H9 (cell line): Measurements from ENCODE around the gene RDH5. TPM values are rescaled to one million over a fixed set of nuclear protein-coding genes. Genes with fewer than 3 reads are reported as not detected.

ENCODE experiments used
- DNase-seq: peaks from one replicate; pipeline ENCODE4 v3.0.0-alpha.2; 2017
- H2AFZ ChIP-seq: one replicate; pipeline ENCODE4 v1.6.1; 2013; ENCODE audit warnings: mild to moderate bottlenecking, low read length, control low read depth, moderate library complexity
- H2AK5ac ChIP-seq: 2 replicates; pipeline ENCODE4 v1.6.1; 2013; ENCODE audit warnings: low read length, control low read depth, mixed read lengths; ENCODE audit not compliant: insufficient read length
- H2BK120ac ChIP-seq: one replicate; pipeline ENCODE4 v1.6.1; 2013; ENCODE audit warnings: low read depth, mild to moderate bottlenecking, low read length, control low read depth, inconsistent platforms; ENCODE audit not compliant: poor library complexity, severe bottlenecking
- H2BK12ac ChIP-seq: 2 replicates; pipeline ENCODE4 v1.6.1; 2013; ENCODE audit warnings: low read length, control low read depth, mixed read lengths, low read depth; ENCODE audit not compliant: insufficient read length
- H2BK15ac ChIP-seq: 2 replicates; pipeline ENCODE4 v1.6.1; 2013; ENCODE audit warnings: low read depth, low read length, control low read depth
- H2BK20ac ChIP-seq: one replicate; pipeline ENCODE4 v1.6.1; 2013; ENCODE audit warnings: low read depth, mild to moderate bottlenecking, low read length, control low read depth, inconsistent platforms; ENCODE audit not compliant: poor library complexity, severe bottlenecking
- H2BK5ac ChIP-seq: 2 replicates; pipeline ENCODE4 v1.6.1; 2013; ENCODE audit warnings: low read length, control low read depth, mixed read lengths; ENCODE audit not compliant: insufficient read length
- H3K14ac ChIP-seq: 2 replicates; pipeline ENCODE4 v1.6.1; 2013; ENCODE audit warnings: low read length, control low read depth; ENCODE audit not compliant: insufficient read depth
- H3K18ac ChIP-seq: 2 replicates; pipeline ENCODE4 v1.6.1; 2013; ENCODE audit warnings: low read depth, mild to moderate bottlenecking, mixed read lengths, low read length, control low read depth; ENCODE audit not compliant: insufficient read length
- H3K23ac ChIP-seq: 2 replicates; pipeline ENCODE4 v1.6.1; 2013; ENCODE audit warnings: low read length, control low read depth, mixed read lengths, low read depth; ENCODE audit not compliant: insufficient read length
- H3K23me2 ChIP-seq: 2 replicates; pipeline ENCODE4 v1.6.1; 2013; ENCODE audit warnings: low read depth, mild to moderate bottlenecking, mixed read lengths, low read length, control low read depth; ENCODE audit not compliant: insufficient read length, poor library complexity, severe bottlenecking
- H3K27ac ChIP-seq: 2 replicates; pipeline ENCODE4 v1.5.1; 2013; ENCODE audit warnings: low read length, control low read depth, mixed read lengths, low read depth; ENCODE audit not compliant: insufficient read length
- H3K27me3 ChIP-seq: 2 replicates; pipeline ENCODE4 v1.6.1; 2013; ENCODE audit warnings: low read length, control low read depth, inconsistent platforms; ENCODE audit not compliant: insufficient read depth
- H3K4ac ChIP-seq: 2 replicates; pipeline ENCODE4 v1.6.1; 2013; ENCODE audit warnings: low read depth, mild to moderate bottlenecking, control low read depth, inconsistent platforms, low read length, moderate library complexity
- H3K4me1 ChIP-seq: 2 replicates; pipeline ENCODE4 v1.6.1; 2013; ENCODE audit warnings: low read length, control low read depth, inconsistent platforms; ENCODE audit not compliant: insufficient read depth
- H3K4me2 ChIP-seq: 2 replicates; pipeline ENCODE4 v1.6.1; 2013; ENCODE audit warnings: low read length, control low read depth, mixed read lengths; ENCODE audit not compliant: insufficient read length, insufficient read depth
- H3K56ac ChIP-seq: 2 replicates; pipeline ENCODE4 v1.6.1; 2013; ENCODE audit warnings: low read depth, mild to moderate bottlenecking, mixed read lengths, low read length, control low read depth; ENCODE audit not compliant: insufficient read length
- H3K79me1 ChIP-seq: 2 replicates; pipeline ENCODE4 v1.6.1; 2013; ENCODE audit warnings: low read depth, mild to moderate bottlenecking, moderate library complexity, low read length, control low read depth, inconsistent platforms; ENCODE audit not compliant: insufficient read depth, poor library complexity, severe bottlenecking
- H3K79me2 ChIP-seq: 2 replicates; pipeline ENCODE4 v1.6.1; 2013; ENCODE audit warnings: low read length, control low read depth, inconsistent platforms; ENCODE audit not compliant: insufficient read depth
- H3K9ac ChIP-seq: 2 replicates; pipeline ENCODE4 v1.6.1; 2013; ENCODE audit warnings: low read length, control low read depth, mixed read lengths; ENCODE audit not compliant: insufficient read length; ENCODE audit errors: extremely low read depth
- H3K9me3 ChIP-seq: one replicate; pipeline ENCODE4 v1.6.1; 2013; ENCODE audit warnings: low read depth, low read length, inconsistent platforms; ENCODE audit not compliant: control insufficient read depth
- H3T11ph ChIP-seq: one replicate; pipeline ENCODE4 v1.6.1; 2013; ENCODE audit warnings: mild to moderate bottlenecking, low read length, control low read depth, inconsistent platforms
- H4K20me1 ChIP-seq: one replicate; pipeline ENCODE4 v1.6.1; 2013; ENCODE audit not compliant: control insufficient read depth, insufficient read length, insufficient read depth
- H4K5ac ChIP-seq: 2 replicates; pipeline ENCODE4 v1.6.1; 2013; ENCODE audit warnings: low read depth, mild to moderate bottlenecking, mixed read lengths, low read length, control low read depth; ENCODE audit not compliant: insufficient read length
- H4K8ac ChIP-seq: replicated peaks from 2 replicates; pipeline ENCODE4 v1.6.1; 2013; ENCODE audit warnings: low read length, control low read depth, mixed read lengths, low read depth; ENCODE audit not compliant: insufficient read length
- H4K91ac ChIP-seq: 2 replicates; pipeline ENCODE4 v1.6.1; 2013; ENCODE audit warnings: low read depth, mild to moderate bottlenecking, moderate library complexity, mixed read lengths, low read length, control low read depth; ENCODE audit not compliant: insufficient read length
- H3K27ac Mint-ChIP-seq, 3 experiments: 2 replicates in 2 of 3; 3 replicates in 1 of 3; pipeline ENCODE4 v1.8.0; 2020 to 2021; ENCODE audit warnings: mixed read lengths in 3 of 3, mild to moderate bottlenecking in 1 of 3, moderate library complexity in 1 of 3
- H3K27me3 Mint-ChIP-seq: 2 replicates; pipeline ENCODE4 v1.8.0; 2021; ENCODE audit warnings: low read depth, mild to moderate bottlenecking, moderate library complexity, mixed read lengths
- H3K36me3 Mint-ChIP-seq, 3 experiments: 2 replicates in 2 of 3; 3 replicates in 1 of 3; pipeline ENCODE4 v1.8.0; 2020 to 2021; ENCODE audit warnings: low read depth in 3 of 3, mixed read lengths in 3 of 3; ENCODE audit not compliant: insufficient read depth in 1 of 3
- H3K4me1 Mint-ChIP-seq, 2 experiments: 2 replicates each; pipeline ENCODE4 v1.8.0; 2020; ENCODE audit warnings: mixed read lengths in 2 of 2
- H3K4me3 Mint-ChIP-seq, 2 experiments: 2 replicates in 1 of 2; 3 replicates in 1 of 2; pipeline ENCODE4 v1.8.0; 2020 to 2021; ENCODE audit warnings: mild to moderate bottlenecking in 2 of 2, mixed read lengths in 2 of 2, moderate library complexity in 1 of 2
- H3K9me3 Mint-ChIP-seq, 2 experiments: 2 replicates in 1 of 2; 3 replicates in 1 of 2; pipeline ENCODE4 v1.8.0; 2020; ENCODE audit warnings: mild to moderate bottlenecking in 2 of 2, mixed read lengths in 2 of 2, moderate library complexity in 1 of 2
- WGBS: extraction: QIAGEN DNeasy Blood & Tissue Kit; methylation state at CpG from one replicate; pipeline ENCODE4 v1.1.7; 2013; ENCODE audit warnings: missing lambda C conversion rate, low lambda C conversion rate, mixed read lengths; ENCODE audit not compliant: insufficient read length; ENCODE audit errors: extremely low coverage; 5-methylcytosine and 5-hydroxymethylcytosine counted together
- total RNA-seq: library from RNA; stranded (reverse); gene quantifications from 2 replicates; pipeline ENCODE4 v1.2.1, GENCODE V29; 2021
- TF ChIP-seq, protein P1 (sequence below): fragments of 200-600 bp; sonication (generic); conservative IDR thresholded peaks from 3 replicates; pipeline ENCODE4 v1.8.0; 2021; ENCODE audit warnings: antibody characterized with exemption, mild to moderate bottlenecking

The RDH5 gene
- total RNA-seq, 1 experiment from 2014 or later: 6.6 TPM

DNA sequence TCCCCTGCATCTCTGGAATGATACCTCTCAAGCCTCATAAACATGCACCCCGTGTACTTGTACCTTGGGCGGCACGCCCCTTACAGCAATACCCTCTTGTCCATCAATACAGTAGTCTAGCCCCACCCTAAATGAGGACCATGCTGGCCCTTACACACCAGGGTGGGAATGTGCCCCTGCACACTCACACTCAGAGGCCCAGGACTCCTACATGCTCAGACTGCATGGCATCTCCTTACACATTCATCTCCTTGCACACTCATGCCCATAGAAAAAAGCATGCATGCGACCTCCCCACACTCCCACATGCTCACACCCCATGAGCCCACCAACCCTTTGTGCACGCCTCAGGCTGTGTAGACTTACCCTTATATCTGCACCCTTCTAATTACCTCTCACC is 34.5 kb upstream of the RDH5 start:
- Mint-ChIP-seq H3K27ac (no peak overlapping the region), H3K36me3 (peaks cover 18 to 40% (median 31%) of the 10 kb centered on the region in 3 experiments; a peak in 6 of 7 replicates), H3K27me3 (no peaks in the 10 kb centered on the region), H3K4me1 (peaks cover 20 to 21% of the 10 kb centered on the region in 2 experiments), H3K9me3 (no peaks in the 10 kb centered on the region), H3K4me3 (no peak overlapping the region)
- Histone ChIP-seq H3K18ac (no peak overlapping the region), H3K23me2 (no peaks in the 10 kb centered on the region), H4K20me1 (no peaks in the 10 kb centered on the region), H2BK20ac (no peak overlapping the region), H3K27ac (no peak overlapping the region), H3K9me3 (no peaks in the 10 kb centered on the region), H2BK5ac (no peak overlapping the region), H2AK5ac (no peak overlapping the region), H3T11ph (no peak overlapping the region), H3K14ac (no peak overlapping the region), H3K23ac (no peak overlapping the region), H2BK12ac (no peak overlapping the region), H3K79me2 (no peaks in the 10 kb centered on the region), H3K56ac (no peak overlapping the region), H2BK120ac (no peak overlapping the region), H2BK15ac (no peak overlapping the region), H3K79me1 (no peaks in the 10 kb centered on the region), H3K9ac (no peak overlapping the region), H3K4me1 (no peaks in the 10 kb centered on the region), H2AFZ (no peak overlapping the region), H3K4ac (no peak overlapping the region), H3K4me2 (no peak overlapping the region), H4K5ac (no peak overlapping the region), H4K91ac (no peak overlapping the region), H4K8ac (no peak overlapping the region), H3K27me3 (no peaks in the 10 kb centered on the region)
- DNase-seq: no peak
- WGBS: no CpG with 5 or more reads among the region's 5 CpGs
- TF ChIP-seq, protein P1, sequence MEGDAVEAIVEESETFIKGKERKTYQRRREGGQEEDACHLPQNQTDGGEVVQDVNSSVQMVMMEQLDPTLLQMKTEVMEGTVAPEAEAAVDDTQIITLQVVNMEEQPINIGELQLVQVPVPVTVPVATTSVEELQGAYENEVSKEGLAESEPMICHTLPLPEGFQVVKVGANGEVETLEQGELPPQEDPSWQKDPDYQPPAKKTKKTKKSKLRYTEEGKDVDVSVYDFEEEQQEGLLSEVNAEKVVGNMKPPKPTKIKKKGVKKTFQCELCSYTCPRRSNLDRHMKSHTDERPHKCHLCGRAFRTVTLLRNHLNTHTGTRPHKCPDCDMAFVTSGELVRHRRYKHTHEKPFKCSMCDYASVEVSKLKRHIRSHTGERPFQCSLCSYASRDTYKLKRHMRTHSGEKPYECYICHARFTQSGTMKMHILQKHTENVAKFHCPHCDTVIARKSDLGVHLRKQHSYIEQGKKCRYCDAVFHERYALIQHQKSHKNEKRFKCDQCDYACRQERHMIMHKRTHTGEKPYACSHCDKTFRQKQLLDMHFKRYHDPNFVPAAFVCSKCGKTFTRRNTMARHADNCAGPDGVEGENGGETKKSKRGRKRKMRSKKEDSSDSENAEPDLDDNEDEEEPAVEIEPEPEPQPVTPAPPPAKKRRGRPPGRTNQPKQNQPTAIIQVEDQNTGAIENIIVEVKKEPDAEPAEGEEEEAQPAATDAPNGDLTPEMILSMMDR: no peak
